HG03520 (cell line): ENCODE measurements around the gene AEBP1.

Experiments used
- ATAC-seq: cut with Tn5 transposase; IDR thresholded peaks from one replicate; pipeline ENCODE4 v1.9.1; 2021; ENCODE audit warnings: mild to moderate bottlenecking, moderate library complexity; ENCODE audit not compliant: unreplicated experiment

Gene AEBP1

GRCh38 chr7:44139311-44140010 lies 35.3 kb downstream of the AEBP1 start:
- no peak for ATAC-seq

- ATAC-seq, result no peak
These were observed 36.2 kb downstream of the AEBP1 start for GRCh38 chr7:44140341-44140740.

GRCh38 chr7:44141221-44141850 lies 37.2 kb downstream of the AEBP1 start, which contains the start of gene MYL7:
TSS of gene MYL7 (minus strand) at chr7:44141332. CDS start at chr7:44141305, 27 bp downstream.
- ATAC-seq, result no peak

- no peak for ATAC-seq
These were observed 37.9 kb downstream of the AEBP1 start for GRCh38 chr7:44142028-44142427.

GRCh38 chr7:44143646-44144250 lies 39.6 kb downstream of the AEBP1 start:
- ATAC-seq, result no peak

- ATAC-seq, result no peak
These were observed 40.4 kb downstream of the AEBP1 start for GRCh38 chr7:44144426-44144967.

GRCh38 chr7:44144968-44145478 lies 40.9 kb downstream of the AEBP1 start:
- ATAC-seq, result no peak

- ATAC-seq, result no peak
These were observed 41.4 kb downstream of the AEBP1 start for GRCh38 chr7:44145479-44145968.

- ATAC-seq, result no peak
These were observed 42.1 kb downstream of the AEBP1 start for GRCh38 chr7:44145969-44146911.

- ATAC-seq, result no peak
These were observed 43.2 kb downstream of the AEBP1 start for GRCh38 chr7:44147026-44147991.

- no peak for ATAC-seq
These were observed 44.0 kb downstream of the AEBP1 start for GRCh38 chr7:44148166-44148565.

- no peak for ATAC-seq
These were observed 44.9 kb downstream of the AEBP1 start for GRCh38 chr7:44148961-44149536.

- ATAC-seq, result no peak
These were observed 45.7 kb downstream of the AEBP1 start for GRCh38 chr7:44149571-44150465.

GRCh38 chr7:44150466-44150832 lies 46.3 kb downstream of the AEBP1 start:
- peak; percentile 71 for ATAC-seq

GRCh38 chr7:44150966-44151941 lies 47.1 kb downstream of the AEBP1 start:
- no peak for ATAC-seq

GRCh38 chr7:44151956-44152355 lies 47.8 kb downstream of the AEBP1 start:
- ATAC-seq, result no peak
